A375 (cell line): ENCODE data around the gene RIC1. TPM values are rescaled to one million over a fixed set of nuclear protein-coding genes. Genes with fewer than 3 reads are reported as not detected.

Experiments
- total RNA-seq: library from RNA; depleted of rRNA; stranded (reverse); fragments of >200 nt; shearing (Covaris generic); gene quantifications from 2 replicates; pipeline ENCODE4 v1.2.3, GENCODE V29; 2014; rRNA removed

The RIC1 gene, protein sequence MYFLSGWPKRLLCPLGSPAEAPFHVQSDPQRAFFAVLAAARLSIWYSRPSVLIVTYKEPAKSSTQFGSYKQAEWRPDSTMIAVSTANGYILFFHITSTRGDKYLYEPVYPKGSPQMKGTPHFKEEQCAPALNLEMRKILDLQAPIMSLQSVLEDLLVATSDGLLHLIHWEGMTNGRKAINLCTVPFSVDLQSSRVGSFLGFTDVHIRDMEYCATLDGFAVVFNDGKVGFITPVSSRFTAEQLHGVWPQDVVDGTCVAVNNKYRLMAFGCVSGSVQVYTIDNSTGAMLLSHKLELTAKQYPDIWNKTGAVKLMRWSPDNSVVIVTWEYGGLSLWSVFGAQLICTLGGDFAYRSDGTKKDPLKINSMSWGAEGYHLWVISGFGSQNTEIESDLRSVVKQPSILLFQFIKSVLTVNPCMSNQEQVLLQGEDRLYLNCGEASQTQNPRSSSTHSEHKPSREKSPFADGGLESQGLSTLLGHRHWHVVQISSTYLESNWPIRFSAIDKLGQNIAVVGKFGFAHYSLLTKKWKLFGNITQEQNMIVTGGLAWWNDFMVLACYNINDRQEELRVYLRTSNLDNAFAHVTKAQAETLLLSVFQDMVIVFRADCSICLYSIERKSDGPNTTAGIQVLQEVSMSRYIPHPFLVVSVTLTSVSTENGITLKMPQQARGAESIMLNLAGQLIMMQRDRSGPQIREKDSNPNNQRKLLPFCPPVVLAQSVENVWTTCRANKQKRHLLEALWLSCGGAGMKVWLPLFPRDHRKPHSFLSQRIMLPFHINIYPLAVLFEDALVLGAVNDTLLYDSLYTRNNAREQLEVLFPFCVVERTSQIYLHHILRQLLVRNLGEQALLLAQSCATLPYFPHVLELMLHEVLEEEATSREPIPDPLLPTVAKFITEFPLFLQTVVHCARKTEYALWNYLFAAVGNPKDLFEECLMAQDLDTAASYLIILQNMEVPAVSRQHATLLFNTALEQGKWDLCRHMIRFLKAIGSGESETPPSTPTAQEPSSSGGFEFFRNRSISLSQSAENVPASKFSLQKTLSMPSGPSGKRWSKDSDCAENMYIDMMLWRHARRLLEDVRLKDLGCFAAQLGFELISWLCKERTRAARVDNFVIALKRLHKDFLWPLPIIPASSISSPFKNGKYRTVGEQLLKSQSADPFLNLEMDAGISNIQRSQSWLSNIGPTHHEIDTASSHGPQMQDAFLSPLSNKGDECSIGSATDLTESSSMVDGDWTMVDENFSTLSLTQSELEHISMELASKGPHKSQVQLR (N-terminal part only)
- 21.3 and 30.8 TPM in 2 replicates for total RNA-seq

DNA sequence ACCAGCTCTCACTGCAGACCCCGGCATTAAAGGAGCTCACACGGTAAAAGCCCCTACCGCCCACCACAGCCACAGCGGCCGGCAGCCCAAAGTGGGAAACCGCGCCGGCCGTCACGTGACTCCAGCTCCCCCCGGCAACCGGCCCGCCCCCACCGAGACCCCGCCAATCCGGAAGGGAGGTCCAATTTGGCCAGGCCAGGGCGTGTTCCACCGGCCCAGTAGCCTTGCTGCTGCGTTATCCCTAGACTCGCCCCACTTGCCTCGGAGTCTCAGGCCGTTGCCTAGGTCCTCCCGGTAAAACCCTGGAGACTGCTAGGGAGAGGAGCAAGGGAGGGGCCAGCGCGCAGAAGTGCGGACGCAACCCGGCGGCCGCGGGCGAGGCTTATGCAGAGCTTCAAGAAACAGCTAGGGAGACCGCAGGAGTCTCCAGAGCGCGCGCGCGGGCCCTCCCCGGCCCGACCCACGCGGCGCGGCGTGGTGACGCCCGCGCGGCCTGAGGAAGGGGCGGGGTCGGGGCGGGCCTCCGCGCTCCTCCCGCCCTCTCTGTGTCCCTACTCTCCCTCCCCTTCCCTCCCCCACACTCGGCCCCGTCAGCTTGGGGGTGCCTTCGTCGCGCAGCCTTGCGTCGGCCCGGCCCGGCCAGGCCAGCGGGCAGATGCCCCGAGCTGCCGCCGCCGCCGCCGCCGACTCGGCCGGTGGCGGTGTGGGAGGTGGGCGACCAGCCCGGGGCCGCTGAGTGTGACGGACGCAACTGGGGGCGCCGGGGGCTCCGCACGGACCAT, at the start of gene RIC1:
RIC1 (plus strand) TSS at position 578 of the 782 bp plus-strand sequence; CDS start at position 781, 203 bp downstream.

Other genes starting within 250 kb of the RIC1 start
- 16.4 and 19.9 TPM in 2 replicates for gene PLGRKT, start 191.2 kb upstream of the RIC1 start, total RNA-seq
- gene CD274, start 178.6 kb upstream of the RIC1 start, total RNA-seq = 4.3 and 4.6 TPM in 2 replicates
- 0.79 and 0.82 TPM in 2 replicates for gene PDCD1LG2, start 118.6 kb upstream of the RIC1 start, total RNA-seq
- 6.1 and 7.6 TPM in 2 replicates for gene ERMP1, start 204.0 kb downstream of the RIC1 start, total RNA-seq